Lower lobe of right lung (tissue), 2 donors: Measurements from ENCODE around the gene FGF11. TPM values are rescaled to one million over a fixed set of nuclear protein-coding genes. Genes with fewer than 3 reads are reported as not detected.

Experiments
- ATAC-seq, 2 donors: fragments of 200-7000 bp; cut with Tn5 transposase; one replicate each; pipeline ENCODE4 v1.9.1; 2020 to 2022; ENCODE audit warnings: mild to moderate bottlenecking in 2 of 2, moderate library complexity in 2 of 2
- DNase-seq: peaks from one replicate; pipeline ENCODE4 v3.0.0-alpha.2; 2020
- H3K27ac ChIP-seq: fragments of 200-600 bp; one replicate; pipeline ENCODE4 v1.8.0; 2022
- H3K27me3 ChIP-seq: fragments of 200-600 bp; one replicate; pipeline ENCODE4 v1.8.0; 2022; ENCODE audit warnings: low read depth
- H3K36me3 ChIP-seq: fragments of 200-600 bp; one replicate; pipeline ENCODE4 v1.8.0; 2022; ENCODE audit warnings: mild to moderate bottlenecking
- H3K4me1 ChIP-seq: fragments of 200-600 bp; one replicate; pipeline ENCODE4 v1.8.0; 2022
- H3K4me3 ChIP-seq: fragments of 200-600 bp; one replicate; pipeline ENCODE4 v1.8.0; 2022; ENCODE audit warnings: mild to moderate bottlenecking
- H3K9me3 ChIP-seq: fragments of 200-600 bp; one replicate; pipeline ENCODE4 v1.8.0; 2022
- intact Hi-C: fragments of 100-400 bp; cut with DNase I; formaldehyde crosslinking; loops from one replicate; pipeline ENCODE4 v1.11.0; 2022
- total RNA-seq: library from RNA; stranded (reverse); fragmentation: NEBNext Ultra II Directional; extraction: Animal tissue kit (Norgen Biotek cat#: 25700); gene quantifications from one replicate; pipeline ENCODE4 v1.2.1, GENCODE V29; 2021
- TF ChIP-seq, protein P1 (sequence below): fragments of 200-600 bp; IDR thresholded peaks from one replicate; pipeline ENCODE4 v1.8.0; 2022; ENCODE audit warnings: antibody characterized with exemption, mild to moderate bottlenecking
- donor health status: DM: no; HTN: yes; CAD: no; lungs with severe emphysema.

Gene FGF11
- total RNA-seq, 1 donor from 2014 or later: 1.2 TPM

DNA sequence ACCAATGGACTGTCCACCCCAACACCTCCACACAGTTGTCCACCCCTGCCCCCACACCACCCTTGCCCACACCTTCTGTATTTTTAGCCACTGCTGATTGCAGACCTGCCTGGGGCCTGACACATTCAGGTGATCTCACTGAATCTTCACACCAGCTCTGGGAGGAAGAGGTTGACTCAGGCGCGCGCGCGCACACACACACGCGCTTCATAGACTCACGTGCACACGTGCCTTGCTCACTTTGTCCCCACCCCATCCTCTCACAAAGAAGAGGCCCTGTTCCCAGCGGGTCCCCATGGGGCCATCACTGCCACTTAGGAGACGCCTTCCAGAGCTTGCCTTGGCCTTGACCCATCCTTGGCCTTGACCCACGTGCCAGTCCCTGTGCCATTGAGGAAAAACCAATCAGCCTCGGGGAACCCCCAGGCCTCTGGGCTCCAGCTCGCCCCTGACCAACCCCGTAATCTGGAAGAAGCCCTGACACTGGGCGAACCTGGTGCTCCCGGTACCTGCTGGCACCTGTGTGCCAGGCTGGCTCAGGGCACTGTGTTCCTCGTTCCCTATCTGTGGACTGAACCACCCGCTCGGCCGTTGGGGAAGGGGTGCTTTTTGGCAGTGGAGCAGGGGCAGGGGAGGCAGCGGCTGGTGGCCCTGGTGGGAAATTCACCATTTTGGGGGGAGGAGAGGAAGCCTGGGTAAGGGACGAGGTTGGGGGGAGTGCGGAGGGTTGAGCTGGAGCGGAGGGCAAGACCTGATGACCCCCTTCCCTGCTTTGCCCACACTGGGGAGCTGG is 28.5 kb upstream of the FGF11 start:
- Histone ChIP-seq H3K27me3 (no peaks in the 10 kb centered on the region), H3K9me3 (no peaks in the 10 kb centered on the region), H3K27ac (no peak overlapping the region), H3K4me1 (no peaks in the 10 kb centered on the region), H3K36me3 (no peaks in the 10 kb centered on the region), H3K4me3 (no peak overlapping the region)
- intact Hi-C loops: no loop called here
- DNase-seq: no peak
- ATAC-seq: no peak
- TF ChIP-seq, protein P1, sequence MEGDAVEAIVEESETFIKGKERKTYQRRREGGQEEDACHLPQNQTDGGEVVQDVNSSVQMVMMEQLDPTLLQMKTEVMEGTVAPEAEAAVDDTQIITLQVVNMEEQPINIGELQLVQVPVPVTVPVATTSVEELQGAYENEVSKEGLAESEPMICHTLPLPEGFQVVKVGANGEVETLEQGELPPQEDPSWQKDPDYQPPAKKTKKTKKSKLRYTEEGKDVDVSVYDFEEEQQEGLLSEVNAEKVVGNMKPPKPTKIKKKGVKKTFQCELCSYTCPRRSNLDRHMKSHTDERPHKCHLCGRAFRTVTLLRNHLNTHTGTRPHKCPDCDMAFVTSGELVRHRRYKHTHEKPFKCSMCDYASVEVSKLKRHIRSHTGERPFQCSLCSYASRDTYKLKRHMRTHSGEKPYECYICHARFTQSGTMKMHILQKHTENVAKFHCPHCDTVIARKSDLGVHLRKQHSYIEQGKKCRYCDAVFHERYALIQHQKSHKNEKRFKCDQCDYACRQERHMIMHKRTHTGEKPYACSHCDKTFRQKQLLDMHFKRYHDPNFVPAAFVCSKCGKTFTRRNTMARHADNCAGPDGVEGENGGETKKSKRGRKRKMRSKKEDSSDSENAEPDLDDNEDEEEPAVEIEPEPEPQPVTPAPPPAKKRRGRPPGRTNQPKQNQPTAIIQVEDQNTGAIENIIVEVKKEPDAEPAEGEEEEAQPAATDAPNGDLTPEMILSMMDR: no peak

GRCh38 chr17:7411427-7411750 is 27.9 kb upstream of the FGF11 start:
- no peaks in the 10 kb centered on the region for H3K9me3 ChIP-seq
- no peaks in the 10 kb centered on the region for H3K4me1 ChIP-seq
- intact Hi-C loops: no loop called here
- H3K27me3 ChIP-seq: no peaks in the 10 kb centered on the region
- H3K36me3 ChIP-seq: no peaks in the 10 kb centered on the region
- no peak for DNase-seq
- H3K27ac ChIP-seq: no peak overlapping the region
- no peak for ATAC-seq
- TF ChIP-seq, protein P1: no peak
- no peak overlapping the region for H3K4me3 ChIP-seq

GRCh38 chr17:7413346-7413985 is 25.8 kb upstream of the FGF11 start:
- intact Hi-C loops: no loop called here
- no peak for ATAC-seq
- Histone ChIP-seq H3K27ac (no peak overlapping the region), H3K4me1 (no peaks in the 10 kb centered on the region), H3K27me3 (no peaks in the 10 kb centered on the region), H3K4me3 (no peak overlapping the region), H3K9me3 (no peaks in the 10 kb centered on the region), H3K36me3 (no peaks in the 10 kb centered on the region)
- DNase-seq: no peak
- TF ChIP-seq, protein P1: no peak

DNA sequence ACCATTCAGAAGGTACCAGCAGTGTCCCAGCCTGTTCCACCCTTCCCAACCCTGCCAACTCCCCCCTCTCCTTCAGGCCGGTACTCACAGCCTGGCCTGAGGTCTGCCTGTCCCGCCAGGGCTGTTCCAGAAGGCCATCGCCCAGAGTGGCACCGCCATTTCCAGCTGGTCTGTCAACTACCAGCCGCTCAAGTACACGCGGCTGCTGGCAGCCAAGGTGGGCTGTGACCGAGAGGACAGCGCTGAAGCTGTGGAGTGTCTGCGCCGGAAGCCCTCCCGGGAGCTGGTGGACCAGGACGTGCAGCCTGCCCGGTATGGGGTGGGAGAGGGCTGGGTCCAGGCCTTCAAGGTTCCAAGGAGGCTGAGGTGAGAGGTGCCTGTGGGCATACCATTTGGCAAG is 24.5 kb upstream of the FGF11 start:
- Histone ChIP-seq H3K27ac (no peak overlapping the region), H3K36me3 (no peaks in the 10 kb centered on the region), H3K4me3 (no peak overlapping the region), H3K9me3 (no peaks in the 10 kb centered on the region), H3K4me1 (no peaks in the 10 kb centered on the region), H3K27me3 (no peaks in the 10 kb centered on the region)
- no peak for DNase-seq
- TF ChIP-seq, protein P1: no peak
- intact Hi-C loops: no loop called here
- ATAC-seq: no peak

DNA sequence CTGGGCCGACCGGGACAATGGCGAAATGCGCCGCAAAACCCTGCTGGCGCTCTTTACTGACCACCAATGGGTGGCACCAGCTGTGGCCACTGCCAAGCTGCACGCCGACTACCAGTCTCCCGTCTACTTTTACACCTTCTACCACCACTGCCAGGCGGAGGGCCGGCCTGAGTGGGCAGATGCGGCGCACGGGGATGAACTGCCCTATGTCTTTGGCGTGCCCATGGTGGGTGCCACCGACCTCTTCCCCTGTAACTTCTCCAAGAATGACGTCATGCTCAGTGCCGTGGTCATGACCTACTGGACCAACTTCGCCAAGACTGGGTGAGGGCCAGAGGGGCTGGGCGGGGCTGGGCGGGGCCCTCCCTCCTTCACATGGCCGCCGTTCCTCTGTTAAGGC is 23.5 kb upstream of the FGF11 start:
- no peak overlapping the region for H3K4me3 ChIP-seq
- TF ChIP-seq, protein P1: no peak

More for the DNA sequence above, 23.5 kb upstream of the FGF11 start:
- Histone ChIP-seq H3K27me3 (no peaks in the 10 kb centered on the region), H3K36me3 (no peaks in the 10 kb centered on the region), H3K27ac (no peak overlapping the region), H3K9me3 (no peaks in the 10 kb centered on the region), H3K4me1 (no peaks in the 10 kb centered on the region)
- intact Hi-C loops: no loop called here
- no peak for DNase-seq
- no peak for ATAC-seq
